HG03342 (cell line): ENCODE data around the gene MS4A18.

Experiments used
- ATAC-seq: cut with Tn5 transposase; IDR thresholded peaks from one replicate; pipeline ENCODE4 v1.9.1; 2021; ENCODE audit warnings: mild to moderate bottlenecking, moderate library complexity; ENCODE audit not compliant: unreplicated experiment

MS4A18 gene

DNA sequence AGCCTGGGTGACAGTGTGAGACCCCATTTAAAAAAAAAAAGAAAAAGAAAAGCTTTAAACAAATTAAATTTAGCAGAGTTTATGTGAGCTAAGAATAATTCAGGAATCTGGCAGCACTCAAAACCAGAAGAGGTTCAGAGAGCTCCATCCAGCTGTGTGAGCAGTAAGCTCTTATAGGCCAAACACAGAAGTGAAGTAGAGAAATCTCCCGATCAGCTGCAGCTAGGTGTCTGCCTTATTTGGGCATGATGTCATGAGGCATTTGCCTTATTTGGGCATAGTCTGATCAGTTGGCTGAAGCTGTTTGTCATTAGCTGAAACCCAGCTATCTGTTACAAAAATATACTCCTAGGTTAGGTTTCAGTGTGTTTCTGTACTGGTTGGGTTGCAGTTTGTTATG, 40.4 kb downstream of the MS4A18 start:
- peak; percentile 38 for ATAC-seq

DNA sequence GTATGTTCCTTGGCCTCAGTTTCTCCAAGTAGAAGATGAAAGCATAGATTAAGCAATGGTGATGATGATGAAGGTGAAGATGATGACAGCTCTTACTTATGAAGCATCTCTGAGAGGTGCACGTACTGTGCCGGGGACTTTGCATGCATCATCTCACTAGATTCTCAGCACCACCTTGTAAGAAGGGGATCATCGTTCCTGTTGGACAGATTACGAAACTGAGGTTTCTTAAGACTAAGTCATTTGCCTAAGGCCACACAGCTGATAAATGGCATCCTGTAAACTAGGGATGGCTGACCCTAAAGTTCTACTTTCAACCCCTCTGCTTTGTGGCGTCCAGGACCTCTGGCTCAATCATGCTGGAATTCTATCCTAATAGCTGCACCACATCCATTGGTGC, 40.8 kb downstream of the MS4A18 start:
- ATAC-seq, result no peak

DNA sequence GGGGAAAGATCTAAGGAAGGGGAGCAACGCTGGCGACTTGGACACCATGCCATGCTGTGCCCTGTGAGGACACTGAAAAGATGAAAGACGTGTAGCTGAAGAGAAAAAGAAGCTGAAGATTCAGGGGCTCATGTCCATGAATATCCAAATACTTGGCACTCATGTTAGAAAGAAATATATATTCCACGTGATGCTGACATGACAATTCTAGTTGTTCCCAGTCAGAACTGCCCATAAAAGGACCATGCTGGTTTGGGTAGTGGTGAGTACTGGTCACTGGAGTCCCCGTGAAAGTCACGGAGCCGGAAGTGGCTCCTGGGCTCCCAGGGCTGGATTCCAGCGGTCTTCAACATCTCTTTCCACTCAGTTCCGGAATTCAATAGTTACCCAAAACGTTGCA, 42.0 kb downstream of the MS4A18 start:
- no peak for ATAC-seq

DNA sequence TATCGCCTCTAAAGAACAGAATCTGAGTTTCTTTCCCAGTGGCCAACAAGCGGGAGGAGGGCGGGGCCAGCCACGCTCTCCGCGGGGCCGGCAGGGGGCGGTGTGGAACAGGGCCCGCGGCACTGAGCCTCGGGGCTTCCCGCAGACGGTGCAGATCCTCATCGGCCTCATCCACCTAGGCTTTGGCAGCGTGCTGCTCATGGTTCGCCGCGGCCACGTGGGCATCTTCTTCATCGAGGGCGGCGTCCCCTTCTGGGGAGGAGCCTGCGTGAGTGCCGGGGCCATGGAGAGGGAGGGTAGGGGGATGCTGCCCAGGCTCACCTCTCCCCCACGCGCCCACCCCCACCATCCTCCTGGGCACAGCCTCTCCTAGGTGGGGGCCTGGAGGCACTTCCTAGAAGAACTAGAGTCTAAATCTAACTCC, 42.9 kb downstream of the MS4A18 start:
- ATAC-seq, result no peak

DNA sequence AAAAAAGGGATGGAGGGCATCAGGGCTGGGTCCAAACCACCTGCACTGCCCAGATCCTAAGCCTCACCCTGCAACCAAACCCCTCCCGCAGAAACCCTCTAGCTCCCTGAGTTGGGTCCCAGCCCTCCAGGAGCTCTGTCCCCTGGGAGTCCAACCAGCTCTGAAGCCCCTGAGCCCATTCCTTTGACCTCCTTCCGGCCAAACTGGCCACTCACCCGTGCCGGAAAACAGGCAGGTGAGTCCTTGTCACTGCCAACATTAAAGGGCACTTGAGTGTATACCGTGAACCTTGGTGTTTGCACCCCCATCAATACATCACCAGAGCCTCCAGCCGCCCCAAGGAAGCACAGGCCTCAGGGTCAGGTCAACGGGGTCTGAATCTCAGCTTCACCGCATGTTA, 43.7 kb downstream of the MS4A18 start:
- ATAC-seq, result no peak

DNA sequence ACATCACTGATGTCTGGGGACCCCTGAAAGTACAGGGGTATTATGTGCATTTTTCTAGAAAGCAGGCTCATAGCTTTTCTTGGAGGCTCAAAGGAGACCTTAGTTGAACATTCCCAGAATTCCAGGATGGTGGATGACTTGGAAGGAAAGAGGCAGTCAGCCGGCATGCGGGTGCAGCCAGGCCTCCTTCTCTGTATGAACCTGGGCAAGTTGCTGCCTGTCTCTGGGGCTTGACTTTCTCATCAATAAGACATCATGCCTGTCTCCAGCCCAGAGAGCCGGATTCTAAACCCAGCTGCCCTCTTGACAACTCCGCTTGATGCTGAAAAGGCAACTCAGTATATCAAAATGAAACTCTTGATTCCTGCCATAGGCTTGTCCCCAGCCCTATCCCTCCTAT, 44.8 kb downstream of the MS4A18 start:
- no peak for ATAC-seq

DNA sequence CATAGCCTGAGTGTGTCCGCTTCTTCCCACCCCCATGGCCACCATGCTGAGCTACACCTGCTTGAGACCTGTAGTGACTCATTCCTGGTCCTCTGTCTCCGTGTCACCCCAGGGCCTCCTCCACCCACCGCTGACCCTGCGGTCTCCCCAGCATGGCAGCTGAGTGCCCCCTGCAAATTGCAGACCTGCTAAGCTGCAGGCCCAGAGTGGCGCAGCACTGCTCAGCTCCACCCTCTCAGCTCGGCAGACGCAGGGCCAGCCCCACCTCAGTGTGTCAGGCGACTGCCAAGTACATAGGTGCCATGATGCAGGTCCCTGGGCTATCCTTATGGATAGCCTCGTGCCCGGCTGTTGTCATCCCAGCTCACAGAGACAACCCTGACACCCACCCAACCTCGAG, 45.3 kb downstream of the MS4A18 start:
- ATAC-seq, result no peak

DNA sequence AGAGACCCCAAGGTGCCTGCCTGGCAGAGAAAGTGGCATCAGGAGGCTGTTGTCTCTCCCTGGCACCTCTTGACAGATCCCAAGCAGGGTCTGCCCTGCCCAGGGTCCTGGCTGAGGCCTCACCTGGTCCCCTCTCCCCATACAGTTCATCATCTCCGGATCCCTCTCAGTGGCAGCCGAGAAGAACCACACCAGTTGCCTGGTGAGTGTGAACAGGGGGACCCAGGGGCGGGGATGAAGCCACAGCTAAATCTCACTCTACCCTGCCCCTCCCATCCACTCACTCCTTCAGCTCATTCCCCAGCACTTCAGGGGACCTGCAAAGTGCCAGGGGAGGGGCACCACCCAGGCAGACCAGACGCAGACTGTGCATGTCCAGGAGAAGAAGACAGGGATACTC, 46.6 kb downstream of the MS4A18 start:
- no peak for ATAC-seq

DNA sequence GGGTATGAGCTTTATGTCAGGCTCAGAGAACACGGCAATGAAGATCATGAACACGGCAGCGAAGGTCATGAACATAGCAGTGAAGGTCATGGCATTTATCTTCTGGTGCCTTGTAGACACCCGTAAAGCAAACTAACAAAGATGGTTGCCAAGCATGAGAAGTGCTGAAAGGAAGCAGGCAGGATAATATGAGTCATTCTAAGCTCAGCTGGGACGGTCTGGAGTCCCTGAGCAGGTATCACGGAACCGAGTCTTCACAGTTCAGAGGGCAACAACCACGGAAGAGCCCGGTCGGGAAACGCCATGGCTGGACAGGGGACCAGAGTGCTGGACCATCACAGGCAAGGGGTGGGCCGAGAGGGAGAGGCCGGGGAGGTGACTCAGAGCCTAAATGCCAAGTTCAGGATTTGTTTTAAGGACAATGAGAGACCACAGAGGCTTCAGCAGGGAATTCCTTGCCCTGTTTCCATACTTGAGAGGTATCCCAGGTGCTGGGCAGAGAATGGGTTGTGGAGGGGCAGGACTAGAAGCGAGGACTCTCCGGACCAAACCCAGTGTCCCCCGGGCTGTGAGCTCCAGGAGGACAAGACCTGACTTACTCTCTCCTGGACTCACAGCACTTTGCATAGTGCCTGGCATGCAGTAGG, 47.5 kb downstream of the MS4A18 start:
- ATAC-seq, result peak; percentile 63

DNA sequence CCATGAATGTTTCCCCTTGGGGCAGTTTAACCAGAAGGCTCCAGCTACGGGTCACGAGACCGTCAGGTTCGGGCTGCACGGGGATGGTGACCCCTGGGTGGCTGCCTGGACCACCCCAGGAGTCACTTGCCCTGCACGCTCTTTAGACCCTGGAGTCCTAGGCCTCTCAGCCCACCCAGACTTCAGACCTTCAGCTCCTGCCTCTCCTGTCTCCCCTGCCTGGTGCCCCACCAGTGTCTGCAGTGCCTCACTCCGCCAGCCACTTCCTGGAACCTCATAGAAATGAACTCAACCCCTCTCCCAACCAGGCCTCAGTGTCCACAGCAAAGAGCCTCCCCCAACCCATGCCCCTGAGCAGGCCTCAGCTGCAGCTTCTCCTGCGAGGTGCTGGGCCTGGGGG, 48.1 kb downstream of the MS4A18 start:
- ATAC-seq, result no peak

DNA sequence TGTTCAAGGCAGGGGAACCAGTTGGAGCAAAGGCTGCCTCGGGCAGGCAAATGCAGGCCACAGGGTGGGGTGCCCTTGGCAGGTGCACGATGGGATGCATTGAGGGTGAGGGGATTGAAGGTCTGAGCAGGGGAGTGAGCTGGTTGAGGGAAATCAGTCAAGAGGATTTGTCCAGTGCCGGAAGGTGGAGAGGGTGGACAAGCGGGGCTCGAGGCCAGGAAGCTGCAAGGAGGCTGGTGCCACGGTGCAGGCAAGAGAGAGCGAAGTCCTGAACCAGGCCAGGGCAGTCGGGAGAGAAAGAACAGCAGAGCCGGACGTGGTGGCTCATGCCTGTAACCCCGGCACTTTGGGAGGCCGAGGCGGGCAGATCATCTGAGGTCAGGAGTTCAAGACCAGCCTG, 50.2 kb downstream of the MS4A18 start:
- no peak for ATAC-seq

DNA sequence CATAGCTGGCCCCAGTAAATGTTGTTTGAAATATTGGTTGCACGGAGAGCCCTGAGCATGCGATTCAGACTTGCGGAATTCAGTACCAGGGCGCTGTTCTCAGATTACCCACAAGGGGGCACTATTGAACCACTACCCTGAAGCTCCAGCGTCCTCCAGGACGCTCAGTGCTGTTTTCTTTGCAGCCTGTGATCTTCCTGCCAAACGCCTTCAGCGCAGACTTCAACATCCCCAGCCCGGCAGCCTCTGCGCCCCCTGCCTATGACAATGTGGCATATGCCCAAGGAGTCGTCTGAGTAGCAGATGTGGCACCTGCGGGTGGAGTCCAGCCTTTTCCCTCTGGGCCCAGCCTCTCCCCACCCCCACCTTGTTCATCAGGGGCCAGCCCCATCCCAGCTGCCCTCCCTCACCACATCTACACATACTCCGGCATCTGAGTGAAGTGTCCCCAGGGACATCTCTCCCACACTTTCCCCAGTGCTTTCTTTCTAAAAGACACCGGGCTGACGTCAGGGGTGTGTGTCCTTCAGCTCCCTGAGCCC, 51.0 kb downstream of the MS4A18 start:
- peak; percentile 78 for ATAC-seq

DNA sequence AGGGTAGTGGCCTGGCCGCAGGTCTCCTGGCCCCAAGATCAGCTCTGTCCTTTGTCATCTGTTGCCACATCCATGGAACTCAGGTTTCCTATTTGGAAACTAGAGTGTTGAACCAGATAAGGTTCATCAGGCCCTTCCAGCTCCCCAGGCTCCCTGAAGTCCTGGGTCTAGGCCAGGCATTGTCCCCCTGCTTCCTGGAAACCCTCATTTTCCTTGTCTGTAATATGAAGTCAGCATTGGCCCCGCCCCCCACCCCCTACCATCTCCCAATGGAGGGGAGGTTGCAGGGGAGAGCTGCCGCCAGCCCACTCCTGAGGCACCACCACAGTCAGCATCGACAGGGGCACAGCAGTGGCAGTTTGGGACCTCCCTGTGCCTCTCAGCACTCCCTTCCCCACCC, 51.6 kb downstream of the MS4A18 start:
- no peak for ATAC-seq

DNA sequence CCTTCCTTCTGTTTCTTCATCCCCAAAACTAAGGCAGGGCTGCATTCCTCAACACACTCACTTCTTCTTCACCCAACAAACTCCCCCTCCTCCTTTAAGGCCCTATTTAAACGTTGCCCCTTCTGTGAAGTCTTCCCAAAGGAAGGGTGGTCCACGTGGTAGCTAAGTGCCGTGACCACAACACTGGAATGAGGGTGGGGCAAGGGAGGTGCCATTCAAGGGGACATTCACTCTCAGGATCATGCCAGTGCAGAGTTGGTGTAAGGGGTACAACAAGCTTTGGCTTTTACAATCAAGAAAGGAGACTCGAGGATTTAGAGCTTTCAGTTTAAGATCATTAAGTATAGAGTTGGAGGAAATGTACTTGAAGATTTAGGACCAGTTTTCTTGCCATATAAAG, 52.6 kb downstream of the MS4A18 start:
- no peak for ATAC-seq

DNA sequence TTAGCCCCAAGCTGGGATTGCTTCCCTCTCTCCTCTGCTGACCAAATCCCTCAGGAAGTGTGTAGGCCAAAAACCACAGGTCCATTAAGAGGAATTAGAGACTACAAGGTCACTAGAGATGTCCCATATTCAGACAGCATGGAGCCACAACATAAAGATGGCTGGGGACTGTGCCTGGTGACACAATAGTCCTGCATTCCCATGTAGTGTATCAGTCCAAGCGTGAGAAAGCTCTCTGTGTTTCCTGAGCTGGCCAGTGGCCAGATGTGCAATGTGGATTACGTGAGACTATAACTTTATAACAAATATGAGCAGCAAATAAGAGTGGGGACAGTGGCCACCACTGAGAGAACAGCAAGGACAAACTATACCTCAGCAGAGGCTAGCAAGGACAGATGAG, 53.1 kb downstream of the MS4A18 start:
- ATAC-seq, result no peak

DNA sequence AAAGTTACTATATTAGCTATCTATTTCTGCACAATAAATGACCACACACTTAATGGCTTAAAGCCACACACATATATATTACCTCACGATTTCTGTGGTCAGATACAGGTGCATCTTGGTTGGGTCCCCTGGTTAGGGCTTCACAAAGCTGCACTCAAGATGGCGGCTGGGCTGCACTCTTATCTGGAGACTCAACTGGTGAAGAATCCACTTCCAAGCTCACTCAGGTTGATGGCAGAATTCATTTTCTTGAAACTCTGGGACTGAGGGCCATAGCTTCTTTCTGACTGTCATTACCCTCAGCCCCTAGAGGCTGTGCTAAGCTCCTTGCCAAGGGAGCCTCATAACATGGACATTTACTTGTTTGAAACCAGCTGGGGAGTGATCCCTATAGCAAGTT, 55.5 kb downstream of the MS4A18 start:
- no peak for ATAC-seq

DNA sequence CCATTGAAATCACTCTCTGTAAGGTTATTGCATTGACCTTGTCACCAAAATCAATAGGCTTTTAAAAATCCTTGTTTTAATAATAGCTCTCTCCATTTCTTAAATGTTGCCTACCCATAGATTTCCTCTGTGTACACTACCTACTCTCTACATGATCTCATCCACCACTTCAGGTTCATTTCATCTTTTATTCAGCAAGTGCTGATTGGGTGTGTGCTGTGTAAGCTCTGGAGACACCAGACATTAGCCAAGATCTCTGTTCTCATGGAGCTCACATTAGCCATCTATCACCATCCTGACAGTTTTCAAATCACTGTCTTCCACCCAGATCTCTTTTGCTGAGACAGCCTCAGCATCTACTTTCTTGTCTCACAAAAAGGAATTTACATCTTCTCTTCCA, 56.3 kb downstream of the MS4A18 start:
- no peak for ATAC-seq

DNA sequence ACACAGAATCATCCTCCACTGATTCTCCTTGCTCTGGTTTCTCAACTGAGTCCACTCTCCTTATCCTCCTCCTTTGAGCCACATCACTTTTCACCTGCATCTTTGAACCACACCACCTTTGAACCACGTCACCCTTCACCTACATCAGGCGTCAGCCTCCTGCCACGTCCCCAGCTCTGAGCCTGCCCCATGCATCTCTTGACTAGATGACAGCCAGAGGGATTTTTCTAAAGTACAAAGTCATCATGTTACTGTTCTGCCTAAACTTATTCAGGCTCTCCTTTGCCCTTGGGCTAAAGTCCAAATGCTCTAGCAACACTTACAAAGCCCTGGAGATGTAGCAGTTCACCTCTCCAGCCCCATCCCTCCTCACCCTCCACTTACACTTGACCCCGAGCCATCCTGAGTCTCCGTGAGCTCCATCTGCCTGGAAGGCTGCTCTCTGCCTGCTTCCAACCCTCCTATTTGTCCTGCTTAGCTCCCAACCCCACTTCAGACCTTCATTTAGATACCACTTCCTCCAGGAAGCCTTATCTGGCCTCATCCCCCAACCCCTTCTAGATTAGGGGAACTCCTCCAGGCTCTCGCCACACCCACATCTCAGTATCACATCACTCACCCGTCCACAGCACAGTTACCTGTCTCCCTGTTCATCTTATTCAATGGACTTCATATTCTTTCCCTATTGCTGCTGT, 56.9 kb downstream of the MS4A18 start:
- no peak for ATAC-seq

DNA sequence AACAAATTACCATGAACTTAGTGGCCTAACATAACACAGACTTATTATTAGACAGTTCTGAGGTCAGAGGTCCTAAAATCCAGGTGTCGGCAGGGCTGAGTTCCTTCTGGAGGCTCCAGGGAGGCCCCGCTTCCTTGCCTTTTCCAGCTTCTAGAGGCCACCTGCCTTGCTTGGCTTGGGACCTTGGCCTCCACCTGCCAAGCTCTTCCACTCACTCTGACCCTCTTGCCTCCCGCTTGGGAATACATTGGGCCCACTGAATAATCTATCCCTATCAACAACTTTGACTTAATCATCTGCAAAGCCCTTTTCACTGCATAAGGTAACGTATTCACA, 57.4 kb downstream of the MS4A18 start:
- ATAC-seq, result no peak

DNA sequence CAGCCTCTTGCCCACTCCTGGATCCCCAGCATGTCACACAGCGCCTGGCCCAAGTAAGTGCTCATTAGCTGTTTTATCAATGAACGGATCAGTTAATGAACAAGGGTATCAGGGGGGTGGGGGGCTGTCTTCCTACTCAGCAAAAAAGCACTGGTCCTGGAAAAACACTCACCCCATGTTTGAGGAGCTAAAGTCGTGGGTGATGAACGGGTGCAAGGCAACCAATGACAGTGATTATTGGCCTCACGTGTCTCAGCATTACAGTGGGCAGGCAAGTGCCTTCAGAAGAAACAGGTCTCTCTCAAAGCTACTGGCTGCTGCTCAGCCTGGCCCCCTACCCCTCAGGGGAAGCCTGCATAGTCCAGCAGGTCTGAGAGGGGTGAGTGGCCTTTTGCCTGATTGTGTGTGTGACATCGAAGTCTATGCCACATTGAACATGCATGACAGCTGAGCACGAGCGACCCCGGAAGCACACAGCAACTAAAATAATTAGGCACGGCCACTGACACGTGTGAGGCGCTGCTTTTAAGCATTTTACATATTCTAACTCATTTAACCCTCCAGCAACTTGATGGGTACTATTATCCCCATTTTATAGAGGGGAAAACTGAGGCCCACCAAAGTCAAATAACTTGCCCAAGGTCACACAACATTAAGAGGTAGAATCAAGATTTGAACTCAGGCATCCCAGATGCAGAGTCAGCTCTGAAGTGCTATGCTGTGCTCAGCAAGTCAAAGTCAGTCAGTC, 58.0 kb downstream of the MS4A18 start:
- ATAC-seq, result no peak

DNA sequence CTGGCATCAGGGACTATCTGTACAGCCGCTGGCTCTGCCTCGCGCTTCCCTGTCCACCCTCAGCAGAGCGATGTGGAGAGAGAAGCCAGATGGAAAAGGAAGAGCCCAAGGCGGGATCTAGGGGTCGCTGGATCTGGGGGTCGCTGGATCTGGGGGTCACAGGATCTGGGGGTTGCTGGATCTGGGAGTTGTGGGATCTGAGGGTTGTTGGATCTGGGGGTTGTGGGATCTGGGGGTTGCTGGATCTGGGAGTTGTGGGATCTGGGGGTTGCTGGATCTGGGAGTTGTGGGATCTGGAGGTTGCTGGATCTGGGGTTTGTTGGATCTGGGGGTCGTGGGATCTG, 58.6 kb downstream of the MS4A18 start:
- no peak for ATAC-seq

DNA sequence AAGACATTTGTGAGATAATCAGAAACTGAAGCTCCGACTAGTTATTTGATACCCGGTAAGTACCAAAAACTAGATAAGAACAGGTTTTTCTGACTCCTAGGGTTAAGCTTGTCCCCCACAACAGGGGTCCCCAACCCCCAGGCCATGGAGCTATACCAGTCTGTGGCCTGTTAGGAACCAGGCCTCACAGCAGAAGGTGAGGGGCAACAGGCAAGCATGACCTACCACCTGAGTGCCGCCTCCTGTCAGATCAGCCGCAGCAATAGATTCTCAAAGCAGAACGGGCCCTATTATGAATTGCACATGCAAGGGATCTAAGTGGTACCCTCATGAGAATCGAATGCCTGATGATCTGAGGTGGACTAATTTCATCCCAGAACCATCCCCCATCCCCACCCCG, 59.4 kb downstream of the MS4A18 start:
- ATAC-seq, result no peak
